Measurements from ENCODE around the gene SHISA8. TPM values are rescaled to one million over a fixed set of nuclear protein-coding genes. Genes with fewer than 3 reads are reported as not detected.

SHISA8 gene
- total and polyA plus RNA-seq, 12 donors, result 0.16 to 4.6 (median 1.4) TPM

- TF ChIP-seq, protein P1, sequence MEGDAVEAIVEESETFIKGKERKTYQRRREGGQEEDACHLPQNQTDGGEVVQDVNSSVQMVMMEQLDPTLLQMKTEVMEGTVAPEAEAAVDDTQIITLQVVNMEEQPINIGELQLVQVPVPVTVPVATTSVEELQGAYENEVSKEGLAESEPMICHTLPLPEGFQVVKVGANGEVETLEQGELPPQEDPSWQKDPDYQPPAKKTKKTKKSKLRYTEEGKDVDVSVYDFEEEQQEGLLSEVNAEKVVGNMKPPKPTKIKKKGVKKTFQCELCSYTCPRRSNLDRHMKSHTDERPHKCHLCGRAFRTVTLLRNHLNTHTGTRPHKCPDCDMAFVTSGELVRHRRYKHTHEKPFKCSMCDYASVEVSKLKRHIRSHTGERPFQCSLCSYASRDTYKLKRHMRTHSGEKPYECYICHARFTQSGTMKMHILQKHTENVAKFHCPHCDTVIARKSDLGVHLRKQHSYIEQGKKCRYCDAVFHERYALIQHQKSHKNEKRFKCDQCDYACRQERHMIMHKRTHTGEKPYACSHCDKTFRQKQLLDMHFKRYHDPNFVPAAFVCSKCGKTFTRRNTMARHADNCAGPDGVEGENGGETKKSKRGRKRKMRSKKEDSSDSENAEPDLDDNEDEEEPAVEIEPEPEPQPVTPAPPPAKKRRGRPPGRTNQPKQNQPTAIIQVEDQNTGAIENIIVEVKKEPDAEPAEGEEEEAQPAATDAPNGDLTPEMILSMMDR (IDR thresholded peaks at IDR 0.05), result no peak
- DNase-seq, result no peak
- Histone ChIP-seq H3K9me3 (no peaks in the 10 kb centered on the region), H3K4me3 (no peak overlapping the region), H3K4me1 (peaks cover 0 to 13% (median 0%) of the 10 kb centered on the region in 9 donors), H3K27me3 (no peaks in the 10 kb centered on the region), H3K27ac (no peak overlapping the region), H3K36me3 (peaks cover 0 to 100% (median 64%) of the 10 kb centered on the region in 9 donors)
- ATAC-seq, result no peak
- 98 to 99% methylated on average over 3 of the region's 3 CpGs for WGBS, 2 donors
- intact Hi-C loops (cut with DNase I), result no loop called here
Measured at GRCh38 chr22:41876275-41876674, 38.6 kb downstream of the SHISA8 start.

DNA sequence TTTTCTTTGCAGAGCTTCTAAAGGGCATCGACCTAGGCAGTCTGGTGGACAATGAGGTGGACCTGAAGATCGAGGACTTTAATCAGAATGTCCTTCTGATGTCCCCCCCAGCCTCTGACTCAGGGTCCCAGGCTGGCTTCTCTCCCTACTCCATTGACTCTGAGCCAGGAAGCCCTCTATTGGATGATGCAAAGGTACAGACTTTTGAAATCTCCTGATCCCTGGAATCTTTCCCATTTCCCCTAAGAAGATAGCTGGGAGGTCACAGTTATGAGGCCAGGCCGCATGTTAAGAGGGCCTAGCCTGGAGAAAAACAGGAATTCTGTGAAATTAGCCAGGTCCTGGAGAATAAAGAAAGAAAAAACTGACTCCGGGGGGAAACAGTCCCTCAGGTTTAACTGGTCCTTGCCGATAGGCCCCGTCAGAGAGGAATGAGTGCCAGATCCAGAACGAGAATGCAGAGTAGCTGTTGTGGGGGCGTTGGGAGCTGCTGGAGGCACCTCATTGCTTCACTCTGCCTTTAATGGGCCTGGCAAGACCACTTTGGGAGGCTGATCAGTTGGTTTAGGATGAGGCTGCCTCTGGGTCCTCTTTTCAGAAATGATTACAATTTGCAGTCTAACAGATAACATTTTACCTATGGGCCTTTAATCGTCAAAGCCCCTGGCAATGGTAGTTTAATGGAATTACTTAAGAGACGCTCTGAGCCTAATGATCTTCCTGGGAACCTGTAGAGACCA lies 39.2 kb downstream of the SHISA8 start:
- intact Hi-C loops (cut with DNase I), result no loop called here

GRCh38 chr22:41874090-41874489 lies 40.8 kb downstream of the SHISA8 start:
- Histone ChIP-seq H3K4me1 (peaks cover 0 to 13% (median 0%) of the 10 kb centered on the region in 9 donors), H3K4me3 (no peak overlapping the region), H3K27ac (no peak overlapping the region), H3K9me3 (no peaks in the 10 kb centered on the region), H3K36me3 (peaks cover 0 to 100% (median 69%) of the 10 kb centered on the region in 9 donors), H3K27me3 (no peaks in the 10 kb centered on the region)
- 91 to 94% methylated on average over 2 of the region's 2 CpGs for WGBS, 2 donors
- no peak for DNase-seq
- TF ChIP-seq, protein P1 (IDR thresholded peaks at IDR 0.05), result no peak
- intact Hi-C loops (cut with DNase I), result no loop called here
- ATAC-seq, result no peak

More for the DNA sequence above, 39.2 kb downstream of the SHISA8 start:
- H3K36me3 ChIP-seq, result peaks cover 0 to 100% (median 63%) of the 10 kb centered on the region in 9 donors
- peaks cover 0 to 13% (median 0%) of the 10 kb centered on the region in 9 donors for H3K4me1 ChIP-seq
- ATAC-seq (no peak), DNase-seq (no peak)
- H3K9me3 ChIP-seq, result no peaks in the 10 kb centered on the region
- 85 to 87% methylated on average over 10 of the region's 10 CpGs for WGBS, 2 donors
- H3K27ac ChIP-seq, result peak overlapping the region in 1 of 10 donors; percentile 29
- TF ChIP-seq, protein P1 (IDR thresholded peaks at IDR 0.05), result no peak
- H3K27me3 ChIP-seq, result no peaks in the 10 kb centered on the region
- H3K4me3 ChIP-seq, result no peak overlapping the region

GRCh38 chr22:41873391-41873790 lies 41.5 kb downstream of the SHISA8 start:
- no peak overlapping the region for H3K4me3 ChIP-seq
- H3K27me3 ChIP-seq, result no peaks in the 10 kb centered on the region
- peaks cover 0 to 13% (median 0%) of the 10 kb centered on the region in 9 donors for H3K4me1 ChIP-seq
- H3K36me3 ChIP-seq, result peaks cover 0 to 100% (median 72%) of the 10 kb centered on the region in 9 donors
- no peak for DNase-seq
- 48 to 61% methylated on average over 5 of the region's 5 CpGs for WGBS, 2 donors
- H3K9me3 ChIP-seq, result no peaks in the 10 kb centered on the region
- peak overlapping the region in 4 of 10 donors; percentile 7 to 32 (median 18) for H3K27ac ChIP-seq
- peak in 4 of 8 donors; percentile 25 to 67 (median 40) for ATAC-seq
- intact Hi-C loops (cut with DNase I), result no loop called here
- TF ChIP-seq, protein P1 (IDR thresholded peaks at IDR 0.05), result no peak

Data from heart right ventricle (tissue), 16 donors.